ENCODE measurements around the gene ELMO3. TPM values are rescaled to one million over a fixed set of nuclear protein-coding genes. Genes with fewer than 3 reads are reported as not detected.

The ELMO3 gene
- total RNA-seq, 6 donors from 2014 or later, result 17.4 to 26.2 (median 24.4) TPM

- Histone ChIP-seq H3K27ac (peak overlapping the region in 1 of 4 donors; percentile 14), H3K4me3 (no peak overlapping the region)
- no peak for DNase-seq
Measured at GRCh38 chr16:67213197-67214019, 14.5 kb downstream of the ELMO3 start.

GRCh38 chr16:67215706-67216105 is 16.8 kb downstream of the ELMO3 start:
- DNase-seq (no peak), ATAC-seq (ENCODE audit: low FRiP score in 2 of 2) (no peak)
- TF ChIP-seq, protein P1, sequence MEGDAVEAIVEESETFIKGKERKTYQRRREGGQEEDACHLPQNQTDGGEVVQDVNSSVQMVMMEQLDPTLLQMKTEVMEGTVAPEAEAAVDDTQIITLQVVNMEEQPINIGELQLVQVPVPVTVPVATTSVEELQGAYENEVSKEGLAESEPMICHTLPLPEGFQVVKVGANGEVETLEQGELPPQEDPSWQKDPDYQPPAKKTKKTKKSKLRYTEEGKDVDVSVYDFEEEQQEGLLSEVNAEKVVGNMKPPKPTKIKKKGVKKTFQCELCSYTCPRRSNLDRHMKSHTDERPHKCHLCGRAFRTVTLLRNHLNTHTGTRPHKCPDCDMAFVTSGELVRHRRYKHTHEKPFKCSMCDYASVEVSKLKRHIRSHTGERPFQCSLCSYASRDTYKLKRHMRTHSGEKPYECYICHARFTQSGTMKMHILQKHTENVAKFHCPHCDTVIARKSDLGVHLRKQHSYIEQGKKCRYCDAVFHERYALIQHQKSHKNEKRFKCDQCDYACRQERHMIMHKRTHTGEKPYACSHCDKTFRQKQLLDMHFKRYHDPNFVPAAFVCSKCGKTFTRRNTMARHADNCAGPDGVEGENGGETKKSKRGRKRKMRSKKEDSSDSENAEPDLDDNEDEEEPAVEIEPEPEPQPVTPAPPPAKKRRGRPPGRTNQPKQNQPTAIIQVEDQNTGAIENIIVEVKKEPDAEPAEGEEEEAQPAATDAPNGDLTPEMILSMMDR (IDR thresholded peaks at IDR 0.05), result no peak
- TF ChIP-seq POLR2AphosphoS5 (IDR thresholded peaks at IDR 0.05) (no peak), POLR2A (IDR thresholded peaks at IDR 0.05) (no peak), EP300 (IDR thresholded peaks at IDR 0.05) (no peak)
- no peaks in the 10 kb centered on the region for H3K36me3 ChIP-seq
- peaks cover 23 to 34% (median 31%) of the 10 kb centered on the region in 4 donors for H3K4me1 ChIP-seq
- H3K27me3 ChIP-seq, result no peaks in the 10 kb centered on the region
- H3K9me3 ChIP-seq, result no peaks in the 10 kb centered on the region
- H3K4me3 ChIP-seq, result no peak overlapping the region
- H3K27ac ChIP-seq, result peak overlapping the region in 3 of 4 donors; percentile 24 to 67 (median 32)
- 57 to 61% methylated on average over 5 of the region's 5 CpGs for WGBS, 2 donors

More at GRCh38 chr16:67213197-67214019, 14.5 kb downstream of the ELMO3 start:
- H3K4me1 ChIP-seq, result peaks cover 23 to 34% (median 31%) of the 10 kb centered on the region in 4 donors
- no peaks in the 10 kb centered on the region for H3K36me3 ChIP-seq
- H3K9me3 ChIP-seq, result no peaks in the 10 kb centered on the region
- ATAC-seq (ENCODE audit: low FRiP score in 2 of 2), result no peak
- H3K27me3 ChIP-seq, result no peaks in the 10 kb centered on the region
- 77 to 86% methylated on average over 8 of the region's 8 CpGs for WGBS, 2 donors
- TF ChIP-seq EP300 (IDR thresholded peaks at IDR 0.05), result no peak
- TF ChIP-seq, protein P1 (IDR thresholded peaks at IDR 0.05), result no peak
- TF ChIP-seq POLR2AphosphoS5 (IDR thresholded peaks at IDR 0.05), result no peak
- TF ChIP-seq POLR2A (IDR thresholded peaks at IDR 0.05), result no peak

DNA sequence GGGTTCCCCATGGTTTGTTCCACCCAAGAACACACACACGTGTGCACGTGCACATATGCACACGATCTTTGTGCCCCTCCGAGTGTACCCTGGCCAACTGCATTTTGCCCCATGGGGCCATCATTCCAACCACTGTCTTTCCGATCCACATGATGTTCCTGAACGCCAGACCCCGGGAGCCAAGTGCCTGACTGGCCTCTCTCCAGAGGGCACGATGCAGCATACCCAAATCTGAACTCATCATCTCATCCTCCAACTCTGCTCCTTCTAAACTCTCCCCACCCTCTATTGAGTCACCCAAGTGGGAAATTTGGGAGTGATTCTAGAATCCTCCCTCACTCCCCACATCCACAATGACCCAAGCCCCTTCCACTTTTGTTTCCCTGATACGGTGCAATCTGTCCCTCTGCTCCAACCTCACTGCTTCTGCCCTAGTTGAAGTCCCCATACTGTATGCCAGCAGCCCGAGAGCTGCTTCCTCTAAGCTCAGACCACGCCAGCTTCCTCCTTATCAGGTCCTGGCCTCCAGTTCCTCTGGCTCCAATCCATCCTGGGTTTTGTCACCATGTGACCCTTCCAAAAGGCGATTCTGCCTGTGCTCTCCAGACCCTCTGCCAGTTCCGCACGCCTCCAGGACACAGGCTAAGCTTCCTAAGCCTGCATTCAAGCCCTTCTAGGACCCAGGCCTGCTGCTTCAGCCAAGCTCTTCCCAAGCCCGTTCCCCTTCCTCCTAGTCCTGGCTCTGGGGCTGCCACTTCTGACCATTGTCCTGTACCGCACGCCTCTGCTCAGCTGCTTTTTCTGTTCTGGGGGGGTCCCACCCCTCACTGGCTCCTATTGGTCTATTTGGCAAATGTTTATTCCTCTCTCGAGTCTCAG is 17.9 kb downstream of the ELMO3 start:
- DNase-seq, result peak in 1 of 2 donors; percentile 64
- TF ChIP-seq POLR2A (IDR thresholded peaks at IDR 0.05) (peak in 1 of 4 donors; percentile 18), POLR2AphosphoS5 (IDR thresholded peaks at IDR 0.05) (peak in 1 of 2 donors; percentile 35), EP300 (IDR thresholded peaks at IDR 0.05) (no peak)
- Histone ChIP-seq H3K27me3 (no peaks in the 10 kb centered on the region), H3K4me1 (peaks cover 23 to 34% (median 31%) of the 10 kb centered on the region in 4 donors), H3K27ac (peak overlapping the region; percentile 32 to 67 (median 41)), H3K9me3 (no peaks in the 10 kb centered on the region), H3K4me3 (no peak overlapping the region), H3K36me3 (no peaks in the 10 kb centered on the region)
- peak; percentile 71 to 76 for ATAC-seq (ENCODE audit: low FRiP score in 2 of 2)
- 53% methylated on average over 18 of the region's 18 CpGs for WGBS, 2 donors

DNA sequence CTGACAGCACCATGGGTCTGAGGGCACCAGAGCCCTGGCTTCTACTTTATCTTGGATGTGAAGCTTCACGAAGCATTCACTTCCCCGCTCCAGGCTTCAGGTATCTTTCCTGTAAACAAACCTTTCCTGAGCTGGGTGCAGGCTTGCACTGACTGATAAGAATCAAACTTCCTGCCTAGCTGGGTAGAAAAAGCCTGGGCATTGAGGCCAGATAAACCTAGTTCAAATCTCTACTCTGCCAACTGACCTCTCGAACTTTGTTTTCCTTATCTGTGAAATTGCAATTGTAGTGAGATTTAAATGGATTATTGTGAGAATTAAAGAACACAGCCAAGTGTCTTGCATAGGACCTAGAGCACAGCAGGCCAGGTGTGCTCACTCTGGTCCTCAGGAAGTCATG is 25.1 kb downstream of the ELMO3 start:
- Histone ChIP-seq H3K4me3 (no peak overlapping the region), H3K36me3 (peaks cover 7 to 11% (median 9%) of the 10 kb centered on the region in 4 donors), H3K27me3 (no peaks in the 10 kb centered on the region), H3K9me3 (no peaks in the 10 kb centered on the region), H3K4me1 (peaks cover 17 to 40% (median 29%) of the 10 kb centered on the region in 4 donors), H3K27ac (peak overlapping the region in 2 of 4 donors; percentile 53 to 64)
- 44 to 53% methylated on average over 1 to 3 of the region's 3 CpGs for WGBS, 2 donors
- TF ChIP-seq POLR2AphosphoS5 (IDR thresholded peaks at IDR 0.05), result no peak
- TF ChIP-seq EP300 (IDR thresholded peaks at IDR 0.05), result no peak
- TF ChIP-seq, protein P1 (IDR thresholded peaks at IDR 0.05), result no peak
- no peak for TF ChIP-seq POLR2A (IDR thresholded peaks at IDR 0.05)
- DNase-seq (no peak), ATAC-seq (ENCODE audit: low FRiP score in 2 of 2) (no peak)

Measured in upper lobe of left lung (tissue), 6 donors.